Lower leg skin (tissue), 4 donors: ENCODE data around the gene CTNNA2. TPM values are rescaled to one million over a fixed set of nuclear protein-coding genes. Genes with fewer than 3 reads are reported as not detected.
"Not testable (repeated sequence)": the region's sequence is repeated elsewhere in the genome, so short reads cannot be mapped to it uniquely, and the experiment has no call there.

Experiments used
- DNase-seq, 2 donors: peaks; one replicate each; pipeline ENCODE4 v3.0.0-alpha.2; 2019; ENCODE audit warnings: low spot score in 2 of 2
- H3K4me3 ChIP-seq: fragments of 200-600 bp; sonication (generic); 2 replicates; pipeline ENCODE4 v1.5.1; 2017; ENCODE audit warnings: mild to moderate bottlenecking, low read depth; ENCODE audit not compliant: poor library complexity, severe bottlenecking
- POLR2A ChIP-seq, 2 donors: fragments of 450-650 bp; IDR thresholded peaks; one replicate each; pipeline ENCODE4 v1.6.1; 2016 to 2017; ENCODE audit warnings: antibody characterized with exemption in 2 of 2, mild to moderate bottlenecking in 1 of 2, moderate library complexity in 1 of 2
- WGBS, 2 donors: methylation state at CpG; one replicate each; pipeline ENCODE4 v1.1.5; 2018; 5-methylcytosine and 5-hydroxymethylcytosine counted together
- intact Hi-C: fragments of 100-400 bp; cut with DNase I; formaldehyde crosslinking; loops from one replicate; pipeline ENCODE4 v1.15.0; 2023; ENCODE audit warnings: low total_unique reads
- total RNA-seq, 4 donors: library from RNA; depleted of rRNA; stranded (reverse); fragments of >200 nt; gene quantifications; one replicate each; pipeline ENCODE4 v1.1.0, GENCODE V29; 2016
- TF ChIP-seq, protein P1 (sequence below), 3 donors: fragments of 450-650 bp; IDR thresholded peaks; one replicate each; pipeline ENCODE4 v1.5.1; 2016; ENCODE audit warnings: antibody characterized with exemption in 3 of 3, mild to moderate bottlenecking in 3 of 3, moderate library complexity in 2 of 3

Gene CTNNA2
- total RNA-seq, 4 donors from 2014 or later, result not detected

DNA sequence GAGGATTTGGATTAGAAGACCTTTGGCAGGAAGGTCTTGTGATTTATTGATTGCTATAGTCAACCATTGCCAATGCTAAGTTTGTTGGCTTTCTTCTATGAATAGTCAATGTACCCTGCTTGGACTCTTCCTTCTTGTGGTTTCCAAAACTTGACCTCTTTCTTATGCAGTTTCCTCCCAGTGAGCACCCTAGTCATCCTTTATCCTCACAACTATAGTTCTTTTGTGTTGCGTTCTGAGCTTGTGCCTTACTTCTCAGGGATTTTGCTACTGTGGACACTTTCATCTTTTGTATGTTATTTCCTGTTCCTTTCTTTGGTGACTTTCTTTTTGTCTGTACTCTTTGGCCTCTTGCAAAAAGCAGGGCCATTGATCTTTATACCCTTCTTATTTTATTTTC lies 623.5 kb downstream of the CTNNA2 start:
- no peak for DNase-seq
- 83 to 96% methylated on average over 1 of the region's 1 CpG for WGBS, 2 donors
- intact Hi-C loops, result no loop called here
- TF ChIP-seq, protein P1, sequence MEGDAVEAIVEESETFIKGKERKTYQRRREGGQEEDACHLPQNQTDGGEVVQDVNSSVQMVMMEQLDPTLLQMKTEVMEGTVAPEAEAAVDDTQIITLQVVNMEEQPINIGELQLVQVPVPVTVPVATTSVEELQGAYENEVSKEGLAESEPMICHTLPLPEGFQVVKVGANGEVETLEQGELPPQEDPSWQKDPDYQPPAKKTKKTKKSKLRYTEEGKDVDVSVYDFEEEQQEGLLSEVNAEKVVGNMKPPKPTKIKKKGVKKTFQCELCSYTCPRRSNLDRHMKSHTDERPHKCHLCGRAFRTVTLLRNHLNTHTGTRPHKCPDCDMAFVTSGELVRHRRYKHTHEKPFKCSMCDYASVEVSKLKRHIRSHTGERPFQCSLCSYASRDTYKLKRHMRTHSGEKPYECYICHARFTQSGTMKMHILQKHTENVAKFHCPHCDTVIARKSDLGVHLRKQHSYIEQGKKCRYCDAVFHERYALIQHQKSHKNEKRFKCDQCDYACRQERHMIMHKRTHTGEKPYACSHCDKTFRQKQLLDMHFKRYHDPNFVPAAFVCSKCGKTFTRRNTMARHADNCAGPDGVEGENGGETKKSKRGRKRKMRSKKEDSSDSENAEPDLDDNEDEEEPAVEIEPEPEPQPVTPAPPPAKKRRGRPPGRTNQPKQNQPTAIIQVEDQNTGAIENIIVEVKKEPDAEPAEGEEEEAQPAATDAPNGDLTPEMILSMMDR (IDR thresholded peaks at IDR 0.05), result no peak
- TF ChIP-seq POLR2A (IDR thresholded peaks at IDR 0.05), result no peak
- no peak overlapping the region for H3K4me3 ChIP-seq

DNA sequence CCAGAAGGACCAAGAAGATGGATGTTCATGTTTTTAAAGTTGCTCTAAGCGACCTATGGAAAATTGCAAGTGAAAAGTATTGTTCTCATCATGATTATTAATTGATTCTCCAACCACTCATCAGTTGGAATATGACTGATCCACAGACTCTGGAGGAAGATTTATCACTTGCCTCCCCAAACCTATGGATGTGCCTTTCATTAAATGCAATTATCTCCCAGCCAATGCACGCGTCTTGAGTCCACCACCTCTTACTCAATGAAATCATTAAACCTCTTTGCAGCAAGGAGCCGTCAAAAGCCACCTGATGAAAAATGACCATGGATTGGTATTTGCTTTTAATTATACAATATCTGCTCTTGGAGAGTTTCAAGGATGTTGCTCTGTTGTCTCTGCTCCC lies 626.1 kb downstream of the CTNNA2 start:
- WGBS, 2 donors, result 75 to 82% methylated on average over 4 of the region's 4 CpGs
- intact Hi-C loops, result no loop called here
- TF ChIP-seq, protein P1 (IDR thresholded peaks at IDR 0.05), result no peak
- TF ChIP-seq POLR2A (IDR thresholded peaks at IDR 0.05), result no peak
- no peak overlapping the region for H3K4me3 ChIP-seq
- no peak for DNase-seq

DNA sequence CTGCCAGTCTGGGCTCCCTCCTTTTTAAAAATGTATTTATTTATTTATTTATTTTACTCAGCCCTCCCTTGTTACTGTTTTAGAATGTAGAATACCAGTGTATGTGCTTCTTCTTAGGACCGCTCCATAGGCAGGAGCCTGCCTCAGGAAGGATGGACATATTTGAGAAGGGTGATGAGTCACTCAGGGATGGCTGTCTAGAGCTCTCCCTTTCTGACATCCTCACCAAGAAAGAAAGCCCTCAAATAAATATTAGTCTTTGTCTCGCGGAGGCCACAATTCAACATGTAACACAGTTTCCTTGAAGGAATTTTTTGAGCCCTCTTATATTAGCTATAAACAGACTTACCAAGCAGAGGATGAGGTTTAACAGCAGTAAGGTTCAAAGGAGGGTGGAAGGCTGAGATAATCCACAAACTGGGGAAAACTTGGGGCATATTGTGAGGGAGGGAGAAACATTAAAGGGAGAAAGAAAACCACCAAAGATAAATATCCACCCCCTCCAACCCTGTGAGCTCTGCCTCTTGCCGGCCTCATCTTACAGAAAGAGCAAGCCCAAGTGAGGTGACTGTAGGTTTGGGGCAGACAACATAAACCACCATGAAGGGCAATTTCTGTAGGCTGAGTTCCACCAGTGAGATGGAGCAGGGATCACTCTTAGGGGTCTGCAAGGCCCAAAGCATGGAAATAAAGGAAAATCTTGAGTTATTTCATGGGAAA lies 628.3 kb downstream of the CTNNA2 start:
- intact Hi-C loops, result loop anchor here (5.0 kb wide), 1 partner anchor 1251 kb away; no protein-coding TSS in a partner anchor
- 91 to 98% methylated on average over 4 of the region's 4 CpGs for WGBS, 2 donors
- DNase-seq, result no peak
- TF ChIP-seq, protein P1 (IDR thresholded peaks at IDR 0.05), result no peak
- TF ChIP-seq POLR2A (IDR thresholded peaks at IDR 0.05), result no peak
- H3K4me3 ChIP-seq, result no peak overlapping the region

DNA sequence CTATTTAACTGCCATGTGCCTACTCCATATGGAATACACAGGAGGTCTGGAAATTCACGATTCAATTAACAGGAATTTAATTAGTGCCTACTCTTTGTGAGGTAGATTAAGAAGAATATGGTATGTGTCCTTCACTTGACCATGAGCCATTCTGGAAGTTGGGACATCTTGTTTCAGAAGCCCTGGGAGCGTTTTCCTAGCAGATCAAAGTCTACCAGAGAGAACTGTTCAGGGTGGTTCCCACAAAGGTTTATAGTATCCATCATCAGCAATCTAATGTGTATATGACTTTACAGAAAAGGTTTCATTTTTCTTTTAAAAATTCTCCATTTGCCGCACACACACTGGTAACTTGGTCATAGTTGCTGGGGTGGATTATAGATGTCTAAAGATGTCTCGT lies 632.6 kb downstream of the CTNNA2 start:
- TF ChIP-seq, protein P1 (IDR thresholded peaks at IDR 0.05), result no peak
- TF ChIP-seq POLR2A (IDR thresholded peaks at IDR 0.05), result no peak
- WGBS, 2 donors, result 91% methylated on average over 4 of the region's 4 CpGs
- H3K4me3 ChIP-seq, result no peak overlapping the region
- intact Hi-C loops, result no loop called here
- DNase-seq, result no peak

DNA sequence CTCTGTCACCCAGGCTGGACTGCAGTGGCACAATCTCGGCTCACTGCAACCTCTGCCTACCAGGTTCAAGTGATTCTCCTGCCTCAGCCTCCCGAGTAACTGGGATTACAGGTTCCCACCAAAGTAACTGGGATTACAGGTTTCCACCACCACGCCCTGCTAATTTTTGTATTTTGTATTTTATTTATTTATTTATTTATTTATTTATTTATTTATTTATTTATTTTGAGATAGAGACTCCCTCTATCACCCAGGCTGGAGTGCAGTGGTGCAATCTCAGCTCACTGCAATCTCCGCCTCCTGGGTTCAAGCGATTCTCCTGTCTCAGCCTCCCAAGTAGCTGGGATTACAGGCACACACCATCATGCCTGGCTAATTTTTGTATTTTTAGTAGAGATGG lies 633.9 kb downstream of the CTNNA2 start:
- WGBS, 2 donors, result 88 to 92% methylated on average over 5 of the region's 5 CpGs
- H3K4me3 ChIP-seq, intact Hi-C loops, DNase-seq: not testable (repeated sequence)

DNA sequence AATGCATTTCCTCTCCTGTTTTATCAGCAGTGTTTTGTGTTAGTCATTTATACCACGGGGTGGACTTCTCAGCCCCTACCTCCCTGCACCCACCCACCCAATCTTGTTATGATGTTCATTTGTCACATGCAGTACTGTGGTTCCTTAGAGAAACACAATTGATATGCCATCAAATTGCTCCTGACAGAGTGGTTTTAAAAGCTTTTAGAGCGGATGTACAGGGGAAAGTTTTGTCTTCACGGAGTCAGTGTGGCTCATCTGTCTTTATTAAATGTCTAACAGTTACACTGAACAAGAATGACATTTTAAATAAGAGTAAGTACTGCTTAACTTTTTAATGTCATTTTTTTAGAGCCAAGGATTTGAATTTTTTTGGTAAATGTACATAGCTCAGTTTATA lies 634.8 kb downstream of the CTNNA2 start:
- WGBS, 2 donors, result 83 to 86% methylated on average over 3 of the region's 3 CpGs

More for the DNA sequence above, 634.8 kb downstream of the CTNNA2 start:
- no peak overlapping the region for H3K4me3 ChIP-seq
- intact Hi-C loops, result no loop called here
- TF ChIP-seq, protein P1 (IDR thresholded peaks at IDR 0.05), result no peak
- TF ChIP-seq POLR2A (IDR thresholded peaks at IDR 0.05), result no peak
- no peak for DNase-seq
